CD4-positive, alpha-beta T cell (primary cell): ENCODE results near the gene FILIP1L. TPM values are rescaled to one million over a fixed set of nuclear protein-coding genes. Genes with fewer than 3 reads are reported as not detected.

ENCODE experiments used
- ATAC-seq: fragments of 200-7000 bp; cut with Tn5 transposase; one replicate; pipeline ENCODE4 v1.10.0; 2022; ENCODE audit warnings: mild to moderate bottlenecking; ENCODE audit not compliant: poor library complexity
- CTCF ChIA-PET: fragments of 350-600 bp; sonication (Branson Sonifier 250); formaldehyde crosslinking; loops from one replicate; lab custom pipeline; 2021; ENCODE audit warnings: antibody characterized with exemption, inconsistent platforms; lab: Charles Lee
- POLR2A ChIA-PET: fragments of 350-600 bp; sonication (Branson Sonifier 250); formaldehyde crosslinking; loops from one replicate; lab custom pipeline; 2021; ENCODE audit warnings: antibody characterized with exemption, inconsistent platforms; lab: Charles Lee
- DNase-seq, 14 experiments: peaks; one replicate each; pipeline ENCODE4 v3.0.0-alpha.2; 2013 to 2020; ENCODE audit warnings: mixed read lengths in 2 of 14
- H3K27ac ChIP-seq, 2 donors: one replicate each; pipeline versions ENCODE4 v1.5.1 to v1.7.0; 2013; ENCODE audit warnings: low read length in 2 of 2, low read depth in 1 of 2, mild to moderate bottlenecking in 1 of 2
- H3K27me3 ChIP-seq, 2 experiments: 1 replicate in 1 of 2; 2 replicates in 1 of 2; pipeline versions ENCODE4 v1.6.1 to v1.7.0; 2013; ENCODE audit warnings: low read length in 2 of 2, control low read depth in 1 of 2, mild to moderate bottlenecking in 1 of 2, moderate library complexity in 1 of 2; ENCODE audit not compliant: insufficient read depth in 2 of 2, control insufficient read depth in 1 of 2
- H3K36me3 ChIP-seq: one replicate; pipeline ENCODE4 v1.6.1; 2013; ENCODE audit warnings: low read length, control low read depth; ENCODE audit not compliant: insufficient read depth
- H3K4me1 ChIP-seq: one replicate; pipeline ENCODE4 v1.6.1; 2013; ENCODE audit warnings: low read length, control low read depth; ENCODE audit not compliant: insufficient read depth
- H3K4me3 ChIP-seq: one replicate; pipeline ENCODE4 v1.5.1; 2013; ENCODE audit warnings: mild to moderate bottlenecking, low read length, moderate library complexity
- H3K9me3 ChIP-seq, 2 experiments: 1 replicate in 1 of 2; 2 replicates in 1 of 2; pipeline versions ENCODE4 v1.6.1 to v1.7.0; 2013; ENCODE audit warnings: low read length in 2 of 2, mild to moderate bottlenecking in 2 of 2, control low read depth in 1 of 2, moderate library complexity in 1 of 2; ENCODE audit not compliant: control insufficient read depth in 1 of 2, insufficient read depth in 1 of 2
- H3K27ac Mint-ChIP-seq: one replicate; pipeline ENCODE4 v1.8.0; 2020; ENCODE audit warnings: mixed read lengths
- H3K27me3 Mint-ChIP-seq: one replicate; pipeline ENCODE4 v1.8.0; 2021; ENCODE audit warnings: mixed read lengths
- H3K36me3 Mint-ChIP-seq: one replicate; pipeline ENCODE4 v1.8.0; 2021; ENCODE audit warnings: low read depth, mixed read lengths
- H3K4me1 Mint-ChIP-seq: one replicate; pipeline ENCODE4 v1.8.0; 2021; ENCODE audit warnings: low read depth, mixed read lengths
- H3K4me3 Mint-ChIP-seq: one replicate; pipeline ENCODE4 v1.8.0; 2020; ENCODE audit warnings: mild to moderate bottlenecking, mixed read lengths
- H3K9me3 Mint-ChIP-seq: one replicate; pipeline ENCODE4 v1.8.0; 2020; ENCODE audit warnings: mixed read lengths
- CTCF ChIP-seq: fragments of 200-600 bp; IDR thresholded peaks from one replicate; pipeline ENCODE4 v1.8.0; 2022; ENCODE audit warnings: antibody characterized with exemption, mild to moderate bottlenecking
- intact Hi-C, 2 experiments: fragments of 100-400 bp; cut with DNase I in 1 of 2; cut with micrococcal nuclease in 1 of 2; formaldehyde crosslinking; loops; one replicate each; pipeline versions ENCODE4 v1.15.1 to v1.9.0; 2023 to 2025; cut with DNase I, micrococcal nuclease
- total RNA-seq, 174 experiments: library from RNA in 2 of 174; stranded (reverse) in 2 of 174; gene quantifications; one replicate each; pipeline ENCODE4 v1.2.3 and lab custom pipeline; 2021 to 2026

The FILIP1L gene
- total RNA-seq, 2 experiments from 2014 or later: 0.08 to 0.28 TPM

- ChIA-PET POLR2A (interaction anchor here (0.6 kb wide), 1 partner anchor 13 kb away, joined by 3 read pairs; no protein-coding TSS in a partner anchor), CTCF (interaction anchor here (1.5 kb wide), 1 partner anchor 8 kb away, joined by 4 read pairs; no protein-coding TSS in a partner anchor)
- intact Hi-C loops: no loop called here
- TF ChIP-seq CTCF: no peak
- H3K27me3 Mint-ChIP-seq: no peaks in the 10 kb centered on the region
- Histone ChIP-seq H3K27ac (no peak overlapping the region), H3K4me3 (no peak overlapping the region), H3K9me3 (no peaks in the 10 kb centered on the region), H3K4me1 (peaks cover 3% of the 10 kb centered on the region), H3K27me3 (no peaks in the 10 kb centered on the region), H3K36me3 (no peaks in the 10 kb centered on the region)
- no peak overlapping the region for H3K4me3 Mint-ChIP-seq
- peaks cover 25% of the 10 kb centered on the region for H3K4me1 Mint-ChIP-seq
- DNase-seq (peak in 1 of 14 experiments; percentile 33), ATAC-seq (peak; percentile 39)
- no peaks in the 10 kb centered on the region for H3K9me3 Mint-ChIP-seq
- H3K36me3 Mint-ChIP-seq: no peaks in the 10 kb centered on the region
- H3K27ac Mint-ChIP-seq: no peak overlapping the region
Observed at GRCh38 chr3:99884484-99884883, 229.8 kb downstream of the FILIP1L start.

GRCh38 chr3:99883693-99884092 is 230.6 kb downstream of the FILIP1L start:
- TF ChIP-seq CTCF: no peak
- ATAC-seq: no peak
- H3K9me3 Mint-ChIP-seq: no peaks in the 10 kb centered on the region
- CTCF ChIA-PET: interaction anchor here (1.5 kb wide), 1 partner anchor 9 kb away, joined by 4 read pairs; no protein-coding TSS in a partner anchor
- H3K27ac Mint-ChIP-seq: no peak overlapping the region
- peaks cover 25% of the 10 kb centered on the region for H3K4me1 Mint-ChIP-seq
- peaks cover 3% of the 10 kb centered on the region for H3K4me1 ChIP-seq
- POLR2A ChIA-PET: interaction anchor here (0.6 kb wide), 1 partner anchor 12 kb away, joined by 3 read pairs; no protein-coding TSS in a partner anchor
- no peak overlapping the region for H3K4me3 Mint-ChIP-seq
- no peaks in the 10 kb centered on the region for H3K27me3 Mint-ChIP-seq
- H3K27ac ChIP-seq: no peak overlapping the region
- no peaks in the 10 kb centered on the region for H3K36me3 Mint-ChIP-seq
- no peaks in the 10 kb centered on the region for H3K9me3 ChIP-seq
- no peak overlapping the region for H3K4me3 ChIP-seq
- no peak for DNase-seq
- H3K27me3 ChIP-seq: no peaks in the 10 kb centered on the region
- intact Hi-C loops: no loop called here
- no peaks in the 10 kb centered on the region for H3K36me3 ChIP-seq

GRCh38 chr3:99883138-99883461 is 231.2 kb downstream of the FILIP1L start:
- H3K27ac ChIP-seq: no peak overlapping the region
- Mint-ChIP-seq H3K27me3 (no peaks in the 10 kb centered on the region), H3K4me3 (no peak overlapping the region), H3K27ac (no peak overlapping the region), H3K36me3 (no peaks in the 10 kb centered on the region), H3K9me3 (no peaks in the 10 kb centered on the region), H3K4me1 (peaks cover 30% of the 10 kb centered on the region)
- no peaks in the 10 kb centered on the region for H3K9me3 ChIP-seq
- POLR2A ChIA-PET: no interaction called here
- H3K27me3 ChIP-seq: no peaks in the 10 kb centered on the region
- peaks cover 3% of the 10 kb centered on the region for H3K4me1 ChIP-seq
- no peak for TF ChIP-seq CTCF
- DNase-seq: no peak
- no peaks in the 10 kb centered on the region for H3K36me3 ChIP-seq
- H3K4me3 ChIP-seq: no peak overlapping the region
- intact Hi-C loops: no loop called here
- CTCF ChIA-PET: interaction anchor here (1.2 to 1.5 kb wide), 2 partner anchors 9 to 51 kb away, joined by 4 read pairs; no protein-coding TSS in a partner anchor
- ATAC-seq: no peak
